T-helper 1 cell (primary cell): ENCODE measurements around the gene FGFR2.

Experiments used
- DNase-seq, 5 donors: peaks; one replicate each; pipeline ENCODE4 v3.0.0-alpha.2; 2012 to 2020

FGFR2 gene

GRCh38 chr10:121484816-121485215 is 113.4 kb downstream of the FGFR2 start:
- no peak for DNase-seq

GRCh38 chr10:121484401-121484800 is 113.8 kb downstream of the FGFR2 start:
- no peak for DNase-seq

- DNase-seq: no peak
These were observed 117.1 kb downstream of the FGFR2 start for GRCh38 chr10:121481180-121481579.

GRCh38 chr10:121478556-121478955 is 119.7 kb downstream of the FGFR2 start:
- no peak for DNase-seq

GRCh38 chr10:121469797-121470606 is 128.2 kb downstream of the FGFR2 start:
- no peak for DNase-seq

- no peak for DNase-seq
These were observed 129.5 kb downstream of the FGFR2 start for GRCh38 chr10:121468726-121469125.

- no peak for DNase-seq
These were observed 131.8 kb downstream of the FGFR2 start for GRCh38 chr10:121466424-121466823.

GRCh38 chr10:121465215-121465614 is 133.0 kb downstream of the FGFR2 start:
- DNase-seq: no peak

- DNase-seq: no peak
These were observed 133.7 kb downstream of the FGFR2 start for GRCh38 chr10:121464517-121464916.

- no peak for DNase-seq
These were observed 135.3 kb downstream of the FGFR2 start for GRCh38 chr10:121462955-121463354.

- DNase-seq: no peak
These were observed 136.0 kb downstream of the FGFR2 start for GRCh38 chr10:121462281-121462680.

- no peak for DNase-seq
These were observed 136.9 kb downstream of the FGFR2 start for GRCh38 chr10:121461307-121461706.

- no peak for DNase-seq
These were observed 137.5 kb downstream of the FGFR2 start for GRCh38 chr10:121460733-121461132.

- DNase-seq: no peak
These were observed 138.4 kb downstream of the FGFR2 start for GRCh38 chr10:121459622-121460453.

GRCh38 chr10:121459279-121459621 is 139.0 kb downstream of the FGFR2 start:
- no peak for DNase-seq

GRCh38 chr10:121457729-121458128 is 140.5 kb downstream of the FGFR2 start:
- DNase-seq: no peak

GRCh38 chr10:121455377-121455776 is 142.9 kb downstream of the FGFR2 start:
- DNase-seq: no peak

- DNase-seq: no peak
These were observed 143.5 kb downstream of the FGFR2 start for GRCh38 chr10:121454781-121455180.

- no peak for DNase-seq
These were observed 145.1 kb downstream of the FGFR2 start for GRCh38 chr10:121453160-121453559.

GRCh38 chr10:121452581-121452980 is 145.7 kb downstream of the FGFR2 start:
- DNase-seq: no peak

- DNase-seq: no peak
These were observed 148.0 kb downstream of the FGFR2 start for GRCh38 chr10:121450247-121450646.

- DNase-seq: no peak
These were observed 148.7 kb downstream of the FGFR2 start for GRCh38 chr10:121449482-121449924.

- DNase-seq: no peak
These were observed 149.3 kb downstream of the FGFR2 start for GRCh38 chr10:121448766-121449421.
